ENCODE measurements around the gene SIPA1L2.
"Not testable (repeated sequence)": the region's sequence is repeated elsewhere in the genome, so short reads cannot be mapped to it uniquely, and the experiment has no call there.

The SIPA1L2 gene

DNA sequence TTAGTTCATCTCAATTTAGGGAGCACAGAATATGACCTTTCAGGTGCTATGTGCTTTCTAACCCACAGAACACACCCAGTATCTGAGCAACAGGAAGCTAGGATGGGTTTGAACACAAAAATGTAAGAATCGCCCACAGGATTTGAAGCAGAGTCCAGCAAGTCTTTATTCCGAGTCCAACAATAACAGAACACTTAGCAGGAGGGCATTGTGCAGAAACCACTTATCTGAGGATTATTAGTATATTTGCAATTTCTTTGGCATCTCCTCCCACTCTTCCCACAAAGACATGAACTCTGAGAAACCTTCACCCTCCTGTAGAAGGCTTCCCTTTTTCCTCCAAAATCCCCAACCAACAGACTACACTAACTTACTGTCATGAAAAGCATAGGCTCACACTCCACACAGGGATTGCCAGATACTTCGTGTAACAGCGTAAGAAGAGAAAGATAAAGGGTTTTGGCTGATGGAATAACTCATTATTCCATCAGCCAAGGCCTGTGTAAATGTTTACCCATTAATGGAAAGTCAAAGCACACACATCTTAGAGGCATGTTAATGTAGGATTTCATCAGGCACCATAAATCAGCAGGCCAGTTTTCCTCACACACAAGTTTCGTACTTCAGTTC is 16.1 kb downstream of the SIPA1L2 start:
- DNase-seq (ENCODE audit: low read depth), result no peak

DNA sequence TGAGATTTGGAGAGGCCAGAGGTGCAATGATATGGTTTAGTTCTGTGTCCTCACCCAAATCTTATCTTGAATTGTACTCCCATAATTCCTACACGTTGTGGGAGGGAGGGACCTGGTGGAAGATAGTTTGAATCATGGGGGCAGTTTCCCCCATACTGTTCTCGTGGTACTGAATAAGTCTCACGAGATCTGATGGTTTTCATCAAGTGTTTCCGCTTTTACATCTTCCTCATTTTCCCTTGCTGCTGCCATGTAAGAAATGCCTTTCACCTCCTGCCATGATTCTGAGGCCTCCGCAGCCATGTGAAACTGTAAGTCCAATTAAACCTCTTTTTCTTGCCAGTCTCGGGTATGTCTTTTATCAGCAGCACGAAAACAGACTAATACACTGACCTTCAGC is 17.1 kb downstream of the SIPA1L2 start:
- not testable (repeated sequence) for DNase-seq (ENCODE audit: low read depth)

- DNase-seq (ENCODE audit: low read depth), result no peak
These were observed 18.1 kb downstream of the SIPA1L2 start for GRCh38 chr1:232611834-232612233.

- not testable (repeated sequence) for DNase-seq (ENCODE audit: low read depth)
These were observed 18.8 kb downstream of the SIPA1L2 start for GRCh38 chr1:232610902-232611745.

DNA sequence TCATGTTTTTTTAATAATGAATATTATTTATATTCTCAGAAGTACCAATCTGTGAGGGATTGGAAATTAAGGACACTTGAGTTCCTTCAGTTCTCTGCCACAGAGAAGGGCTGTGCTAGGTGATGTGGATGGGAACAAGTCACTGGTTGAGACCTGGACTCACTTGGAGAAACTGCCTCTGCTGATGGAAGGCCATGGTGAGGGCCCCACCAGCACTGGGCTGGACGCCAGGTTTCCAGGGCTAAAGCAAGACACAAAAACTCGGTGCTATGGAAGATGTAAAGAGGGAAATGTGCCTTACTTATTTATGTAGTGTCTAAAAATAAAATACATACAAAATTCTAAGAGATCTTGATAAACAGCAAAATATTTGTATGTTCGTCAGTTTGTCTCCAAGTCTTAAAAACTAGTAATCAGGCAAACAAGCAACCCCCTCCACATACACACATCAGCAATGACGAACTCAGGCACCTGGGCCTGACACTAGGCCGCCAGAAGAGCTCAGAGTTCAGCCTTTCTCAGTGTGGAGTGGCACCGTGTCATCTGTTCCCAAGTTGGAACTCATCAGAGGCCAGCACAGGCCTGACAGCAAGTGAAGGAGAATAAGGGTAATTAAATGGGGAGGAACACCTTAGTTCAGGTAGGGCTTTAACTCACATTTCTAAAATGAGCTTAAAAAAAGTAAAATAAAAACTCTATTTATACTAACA is 19.6 kb downstream of the SIPA1L2 start:
- DNase-seq (ENCODE audit: low read depth), result no peak

GRCh38 chr1:232608427-232608826 is 21.5 kb downstream of the SIPA1L2 start:
- no peak for DNase-seq (ENCODE audit: low read depth)

GRCh38 chr1:232602622-232603021 is 27.3 kb downstream of the SIPA1L2 start:
- no peak for DNase-seq (ENCODE audit: low read depth)

DNA sequence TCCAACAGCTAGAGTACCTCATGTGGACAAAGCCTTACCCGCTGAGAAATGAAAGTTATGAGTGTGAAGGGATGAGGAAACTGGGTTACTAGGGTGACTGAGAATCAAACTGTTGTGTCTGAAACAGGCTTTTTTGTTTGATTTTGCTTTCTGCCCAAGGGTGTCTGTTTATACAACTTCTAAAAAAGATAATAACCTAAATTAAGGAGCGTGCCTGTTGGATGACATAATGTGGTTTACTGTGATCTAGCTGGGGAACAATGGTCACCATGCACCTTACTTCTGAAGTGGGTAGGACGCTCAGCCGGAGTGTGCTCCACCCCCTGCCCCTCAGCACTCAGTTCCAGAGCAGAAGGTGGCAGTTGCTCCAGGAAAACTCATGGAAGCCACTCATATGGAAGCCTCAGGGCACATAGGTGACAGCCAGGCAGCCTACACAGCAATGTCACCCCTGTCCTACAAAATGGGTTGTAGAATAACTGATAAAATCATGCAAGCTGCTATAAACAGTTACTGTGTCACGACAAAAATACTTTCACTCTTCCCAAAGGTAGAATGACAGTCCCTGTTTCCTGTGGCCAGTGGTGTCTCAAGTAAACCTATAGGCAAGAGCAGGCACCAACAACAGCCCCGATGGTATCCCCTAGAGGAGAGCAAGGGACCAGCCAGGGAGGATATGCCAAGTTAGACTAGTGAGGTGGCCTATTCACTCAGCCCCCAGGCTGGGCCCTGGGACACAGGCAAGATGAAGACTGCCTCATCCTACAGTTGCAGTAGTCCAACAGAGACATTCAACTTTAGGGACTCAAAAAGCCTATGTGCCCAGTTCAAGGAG is 29.3 kb downstream of the SIPA1L2 start:
- no peak for DNase-seq (ENCODE audit: low read depth)

DNA sequence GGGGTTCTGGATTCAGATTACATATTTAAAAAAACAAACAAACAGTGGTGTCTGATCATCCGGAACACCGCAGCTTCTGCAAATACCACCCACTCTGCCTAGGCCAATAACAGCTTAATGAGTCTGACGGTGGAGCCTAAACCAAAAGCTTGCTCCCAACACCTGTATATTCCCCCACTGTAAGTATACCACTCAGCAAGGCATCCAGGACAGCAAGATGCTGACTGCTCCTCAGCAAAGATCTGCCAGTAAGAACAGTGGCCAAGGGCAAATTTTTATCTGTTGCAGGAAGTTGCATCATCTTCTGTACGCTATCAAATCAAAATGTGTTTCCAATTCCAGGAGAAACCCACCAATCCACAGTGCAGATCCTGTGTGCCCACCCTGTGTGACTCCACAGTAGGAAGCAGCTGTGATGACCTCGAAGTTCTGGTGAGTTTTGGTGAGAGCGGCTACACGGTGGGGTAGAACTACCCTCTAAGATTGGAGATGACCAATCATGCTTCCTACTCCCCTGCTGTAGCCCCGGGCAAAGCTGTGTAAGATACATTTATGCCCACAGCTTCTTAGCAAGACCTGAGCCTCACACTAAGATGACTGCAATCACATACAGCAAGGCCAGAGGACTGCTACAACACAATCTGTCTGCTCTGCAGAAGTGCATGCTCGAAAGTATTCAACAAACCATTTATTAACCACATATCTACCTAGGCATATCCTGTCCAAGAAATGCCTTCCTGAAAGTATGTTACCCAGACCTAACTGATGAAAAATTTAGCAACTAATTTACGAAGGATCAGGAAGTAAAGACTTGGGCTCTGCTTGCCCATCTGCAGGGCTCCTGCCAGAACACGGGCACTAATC is 30.5 kb downstream of the SIPA1L2 start:
- no peak for DNase-seq (ENCODE audit: low read depth)

- no peak for DNase-seq (ENCODE audit: low read depth)
These were observed 31.1 kb downstream of the SIPA1L2 start for GRCh38 chr1:232598837-232599177.

DNA sequence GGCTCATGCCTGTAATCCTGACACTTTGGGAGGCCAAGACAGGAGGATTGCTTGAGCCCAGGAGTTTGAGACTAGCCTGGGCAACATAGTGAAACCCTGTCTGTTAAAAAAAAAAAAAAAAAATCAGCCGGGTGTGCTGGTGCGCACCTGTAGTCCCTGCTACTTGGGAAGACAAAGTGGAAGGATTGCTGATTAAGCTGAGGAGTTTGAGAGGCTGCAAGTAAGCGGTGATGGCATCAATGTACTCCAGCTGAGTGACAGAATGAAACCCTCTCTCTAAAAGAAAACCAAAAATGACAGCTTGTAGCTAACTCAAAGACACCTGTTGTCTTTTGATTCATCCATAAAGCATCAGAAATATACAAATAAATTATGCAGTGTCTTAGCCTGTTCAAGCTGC is 31.8 kb downstream of the SIPA1L2 start:
- DNase-seq (ENCODE audit: low read depth), result no peak

DNA sequence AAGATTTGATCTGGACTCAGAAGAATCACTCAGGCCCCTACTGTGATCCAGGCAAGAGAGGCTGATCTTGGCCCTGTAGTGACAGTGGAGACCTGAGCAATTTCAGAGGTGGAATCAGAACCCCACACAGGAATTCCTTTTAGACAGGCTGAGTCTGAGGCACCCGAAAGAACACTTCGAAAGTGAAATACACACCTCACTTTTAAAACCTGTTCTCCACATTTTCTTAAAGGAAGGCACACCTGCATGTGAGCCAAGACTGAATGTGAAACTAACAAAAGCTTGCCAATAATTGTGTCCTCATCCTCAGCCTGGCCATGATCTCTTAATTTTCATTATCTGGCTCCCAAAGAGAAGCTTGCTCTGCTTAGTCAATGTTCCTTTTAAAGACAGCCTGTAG is 32.2 kb downstream of the SIPA1L2 start:
- DNase-seq (ENCODE audit: low read depth), result no peak

- DNase-seq (ENCODE audit: low read depth), result no peak
These were observed 33.1 kb downstream of the SIPA1L2 start for GRCh38 chr1:232596666-232597303.

DNA sequence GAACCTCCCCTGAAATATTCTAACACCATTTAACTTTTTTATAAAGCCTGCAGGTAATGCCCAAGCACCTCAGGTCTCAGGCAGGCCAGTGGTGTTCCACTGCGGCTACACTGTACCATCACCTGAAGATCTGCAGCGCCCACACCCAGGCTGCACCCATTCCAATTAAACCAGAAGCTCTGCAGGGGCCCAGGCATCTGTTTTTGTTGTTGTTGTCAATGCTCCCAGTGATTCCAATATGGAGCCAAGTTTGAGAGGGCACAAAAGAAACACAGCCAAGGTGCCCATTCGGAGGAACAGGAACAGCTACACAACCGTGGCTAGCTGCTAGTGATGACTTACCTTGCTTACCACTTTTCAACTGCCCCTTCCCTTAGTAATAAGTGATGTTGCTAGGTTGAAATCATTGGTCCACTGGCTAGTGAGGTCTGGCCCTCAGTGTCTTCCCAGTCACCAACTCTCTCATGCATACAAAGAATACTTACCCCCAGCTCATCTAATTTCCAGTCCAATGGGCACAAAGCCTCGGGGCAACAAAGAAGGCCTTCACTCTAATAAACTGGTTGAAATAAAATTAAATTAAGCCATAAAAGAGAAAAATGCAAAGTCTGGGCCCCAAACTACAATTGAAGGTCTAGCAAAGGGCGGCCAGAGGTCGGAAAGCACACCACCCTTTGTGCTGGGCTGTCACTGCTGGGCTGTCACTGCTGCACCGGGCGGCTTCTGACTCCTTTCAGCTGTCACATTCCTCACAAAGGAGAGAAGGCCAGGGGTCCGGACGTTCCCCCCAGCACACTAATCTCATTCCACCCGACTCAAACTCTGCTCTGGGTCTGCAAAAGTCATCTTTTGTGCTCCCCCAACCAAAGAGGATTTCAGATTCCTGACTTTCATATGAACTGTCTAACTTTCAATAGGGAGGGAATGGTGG is 34.9 kb downstream of the SIPA1L2 start:
- no peak for DNase-seq (ENCODE audit: low read depth)

GRCh38 chr1:232593717-232594502 is 36.0 kb downstream of the SIPA1L2 start:
- no peak for DNase-seq (ENCODE audit: low read depth)

GRCh38 chr1:232591344-232591743 is 38.6 kb downstream of the SIPA1L2 start:
- DNase-seq (ENCODE audit: low read depth), result no peak

DNA sequence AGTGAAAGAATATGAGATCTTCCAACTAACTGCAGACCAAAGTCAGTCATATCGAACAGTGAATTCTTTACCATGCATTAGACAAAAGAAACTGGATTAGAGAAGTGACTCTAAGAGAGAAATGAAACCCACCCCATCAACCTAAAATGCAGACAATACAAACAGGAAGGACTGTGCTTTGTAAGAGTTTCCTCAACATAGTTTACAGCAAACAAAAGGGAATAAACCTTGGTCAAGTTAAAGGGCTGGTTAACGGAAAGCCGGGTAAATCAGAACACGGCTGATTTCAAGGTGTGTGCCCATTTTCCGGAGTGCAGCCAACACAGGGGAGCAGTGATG is 39.2 kb downstream of the SIPA1L2 start:
- DNase-seq (ENCODE audit: low read depth), result no peak

DNA sequence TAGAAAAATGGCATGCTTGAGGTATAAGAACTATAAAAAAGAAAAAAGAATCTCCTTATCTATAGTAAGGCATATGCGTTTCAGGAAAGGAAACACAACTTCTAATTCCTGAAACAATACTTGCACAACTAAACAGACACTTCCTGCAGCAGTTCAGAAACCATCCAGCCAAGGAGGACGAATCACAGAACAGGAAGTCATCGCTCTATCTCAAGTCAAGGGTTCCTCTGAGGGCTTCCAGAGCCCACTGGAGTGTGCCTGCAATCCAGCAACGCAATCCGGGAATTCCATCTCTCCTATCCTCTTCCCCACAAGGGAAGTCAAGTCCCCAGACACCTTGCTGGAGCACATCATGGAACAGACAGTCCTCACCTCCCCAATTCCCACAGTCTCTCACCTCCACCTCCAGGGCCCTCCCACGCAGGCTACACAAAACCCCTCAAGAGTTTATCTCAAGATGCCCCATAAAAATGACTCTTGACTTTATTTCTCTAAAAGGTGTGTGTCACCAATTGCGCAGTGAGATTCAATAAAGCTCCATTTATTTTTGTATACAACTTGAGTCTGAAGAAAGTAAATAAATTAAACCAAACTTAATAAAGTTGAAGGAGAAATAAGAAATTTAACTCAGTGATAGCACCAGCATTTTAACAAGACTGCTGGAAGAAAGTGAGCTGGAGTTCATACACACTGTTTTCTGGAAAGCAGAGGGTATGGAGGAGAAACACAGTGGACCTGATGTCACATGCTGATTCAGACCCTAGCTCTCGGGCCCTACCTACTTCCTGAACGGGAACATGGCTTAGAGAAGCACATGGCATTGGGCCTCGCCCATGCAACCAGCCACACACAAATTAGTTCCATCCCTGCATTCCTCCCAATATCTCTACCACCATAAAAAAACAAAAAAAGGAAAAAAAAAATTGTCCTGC is 39.9 kb downstream of the SIPA1L2 start:
- DNase-seq (ENCODE audit: low read depth), result no peak

All from stimulated activated CD4-positive, alpha-beta T cell treated with anti-CD3 and anti-CD28 coated beads, Interleukin-2, amount 100 ng/mL, for 4 hours (primary cell).